DND-41 (cell line): ENCODE measurements around the gene VAV2.

ENCODE experiments used
- ATAC-seq: fragments of 200-7000 bp; cut with Tn5 transposase; 3 replicates; pipeline ENCODE4 v1.9.1; 2021; ENCODE audit warnings: low read depth; ENCODE audit not compliant: insufficient read depth
- DNase-seq: peaks from one replicate; pipeline ENCODE4 v3.0.0-alpha.2; 2020
- H2AFZ ChIP-seq: 2 replicates; pipeline ENCODE4 v1.6.0; 2012; ENCODE audit warnings: low read depth, low read length
- H3K27ac ChIP-seq: 2 replicates; pipeline ENCODE4 v1.5.1; 2012; ENCODE audit warnings: low read length, inconsistent platforms
- H3K27me3 ChIP-seq: fragments of 200-600 bp; sonication (generic); 2 replicates; pipeline ENCODE4 v1.6.0; 2012; ENCODE audit warnings: low read length, mild to moderate bottlenecking, inconsistent platforms; ENCODE audit not compliant: insufficient read depth, poor library complexity
- H3K36me3 ChIP-seq: 2 replicates; pipeline ENCODE4 v1.5.1; 2012; ENCODE audit warnings: low read length, inconsistent platforms; ENCODE audit not compliant: insufficient read depth
- H3K4me1 ChIP-seq: 2 replicates; pipeline ENCODE4 v1.5.1; 2012; ENCODE audit warnings: mild to moderate bottlenecking, low read length; ENCODE audit not compliant: insufficient read depth
- H3K4me2 ChIP-seq: 2 replicates; pipeline ENCODE4 v1.6.0; 2012; ENCODE audit warnings: mild to moderate bottlenecking, moderate library complexity, low read length, inconsistent platforms; ENCODE audit not compliant: insufficient read depth
- H3K4me3 ChIP-seq, 2 experiments: fragments of 200-600 bp in 1 of 2; shearing (Covaris generic) in 1 of 2; 2 replicates each; pipeline ENCODE4 v1.5.1; 2012 to 2016; ENCODE audit warnings: inconsistent platforms in 2 of 2, low read length in 2 of 2, mild to moderate bottlenecking in 2 of 2, low read depth in 1 of 2, moderate library complexity in 1 of 2
- H3K79me2 ChIP-seq: 2 replicates; pipeline ENCODE4 v1.6.0; 2012; ENCODE audit warnings: low read length, inconsistent platforms; ENCODE audit not compliant: insufficient read depth
- H3K9ac ChIP-seq: 2 replicates; pipeline ENCODE4 v1.6.0; 2012; ENCODE audit warnings: low read depth, mild to moderate bottlenecking, inconsistent platforms, low read length, moderate library complexity
- H3K9me3 ChIP-seq: 2 replicates; pipeline ENCODE4 v1.5.1; 2012; ENCODE audit warnings: low read length, moderate library complexity, mild to moderate bottlenecking, inconsistent platforms; ENCODE audit not compliant: insufficient read depth, severe bottlenecking
- H4K20me1 ChIP-seq: 2 replicates; pipeline ENCODE4 v1.6.0; 2012; ENCODE audit warnings: low read length; ENCODE audit not compliant: insufficient read depth
- CTCF ChIP-seq: IDR thresholded peaks from 2 replicates; pipeline ENCODE4 v1.5.1; 2012; ENCODE audit warnings: borderline replicate concordance, low read length, moderate library complexity, mild to moderate bottlenecking; ENCODE audit not compliant: poor library complexity, severe bottlenecking; ENCODE audit errors: extremely low read depth
- EZH2 ChIP-seq: IDR thresholded peaks from 3 replicates; pipeline ENCODE4 v1.6.1; 2012; ENCODE audit warnings: borderline replicate concordance, low read depth, mild to moderate bottlenecking, moderate library complexity, low read length, inconsistent platforms; ENCODE audit not compliant: severe bottlenecking

Gene VAV2

GRCh38 chr9:133729617-133730281 lies 262.4 kb downstream of the VAV2 start:
- Histone ChIP-seq H3K9ac (no peak overlapping the region), H3K79me2 (no peaks in the 10 kb centered on the region), H3K27ac (no peak overlapping the region), H3K36me3 (no peaks in the 10 kb centered on the region), H4K20me1 (peaks cover 3% of the 10 kb centered on the region), H2AFZ (no peak overlapping the region), H3K9me3 (no peaks in the 10 kb centered on the region), H3K4me1 (peaks cover 20% of the 10 kb centered on the region), H3K4me3 (no peak overlapping the region), H3K4me2 (no peak overlapping the region), H3K27me3 (no peaks in the 10 kb centered on the region)
- no peak for ATAC-seq
- TF ChIP-seq CTCF = no peak
- no peak for TF ChIP-seq EZH2
- DNase-seq = no peak

GRCh38 chr9:133728856-133729616 lies 263.1 kb downstream of the VAV2 start:
- no peak for TF ChIP-seq EZH2
- TF ChIP-seq CTCF = no peak
- no peaks in the 10 kb centered on the region for H3K79me2 ChIP-seq
- H3K4me3 ChIP-seq = no peak overlapping the region
- H3K4me2 ChIP-seq = no peak overlapping the region
- H3K27me3 ChIP-seq = no peaks in the 10 kb centered on the region
- no peak overlapping the region for H2AFZ ChIP-seq
- peaks cover 13% of the 10 kb centered on the region for H3K4me1 ChIP-seq
- H3K9ac ChIP-seq = no peak overlapping the region
- H4K20me1 ChIP-seq = peaks cover 3% of the 10 kb centered on the region
- ATAC-seq (no peak), DNase-seq (no peak)
- H3K9me3 ChIP-seq = no peaks in the 10 kb centered on the region
- H3K27ac ChIP-seq = no peak overlapping the region
- no peaks in the 10 kb centered on the region for H3K36me3 ChIP-seq

- H3K4me2 ChIP-seq = no peak overlapping the region
- no peak overlapping the region for H3K27ac ChIP-seq
- TF ChIP-seq EZH2 (no peak), CTCF (no peak)
These were observed 264.2 kb downstream of the VAV2 start for GRCh38 chr9:133727876-133728441.

More at GRCh38 chr9:133727876-133728441, 264.2 kb downstream of the VAV2 start:
- H3K4me3 ChIP-seq = no peak overlapping the region
- H4K20me1 ChIP-seq = peaks cover 3% of the 10 kb centered on the region
- no peak overlapping the region for H2AFZ ChIP-seq
- no peaks in the 10 kb centered on the region for H3K27me3 ChIP-seq
- peaks cover 13% of the 10 kb centered on the region for H3K4me1 ChIP-seq
- DNase-seq (no peak), ATAC-seq (no peak)
- no peaks in the 10 kb centered on the region for H3K36me3 ChIP-seq
- H3K79me2 ChIP-seq = no peaks in the 10 kb centered on the region
- H3K9ac ChIP-seq = no peak overlapping the region
- H3K9me3 ChIP-seq = no peaks in the 10 kb centered on the region
